GM12878 (cell line): ENCODE data around the gene ANKRD13A. TPM values are rescaled to one million over a fixed set of nuclear protein-coding genes. Genes with fewer than 3 reads are reported as not detected.

ENCODE experiments used
- ATAC-seq: fragments of 200-7000 bp; cut with Tn5 transposase; 3 replicates; pipeline ENCODE4 v1.9.1; 2020; ENCODE audit warnings: mild to moderate bottlenecking, moderate library complexity
- BruUV-seq: library from RNA; stranded (reverse); fragments of 400-500 nt; replicated peaks from 2 replicates; lab custom pipeline; 2021; lab: Mats Ljungman, UMichigan
- CTCF ChIA-PET: fragments of 300-600 bp; sonication (Branson Sonifier 250); formaldehyde crosslinking; extraction: SDS; loops from one replicate; lab custom pipeline; 2021; ENCODE audit warnings: inconsistent platforms; lab: Yijun Ruan, JAX
- POLR2A ChIA-PET: fragments of 350-600 bp; formaldehyde crosslinking; extraction: SDS; loops from one replicate; lab custom pipeline; 2021; ENCODE audit warnings: inconsistent platforms; lab: Charles Lee
- RAD21 ChIA-PET: fragments of 300-600 bp; sonication (Branson Sonifier 250); formaldehyde crosslinking; loops from one replicate; lab custom pipeline; 2023; ENCODE audit warnings: antibody characterized with exemption; ENCODE audit not compliant: unreplicated experiment; lab: Charles Lee
- SMC1A ChIA-PET: fragments of 300-600 bp; sonication (Branson Sonifier 250); formaldehyde crosslinking; loops from one replicate; lab custom pipeline; 2023; ENCODE audit not compliant: unreplicated experiment, uncharacterized antibody; lab: Charles Lee
- DNase-seq: peaks from one replicate; pipeline ENCODE4 v3.0.0-alpha.2; 2011; ENCODE audit warnings: low read depth, low spot score
- FAIRE-seq: peaks from 3 replicates; lab custom pipeline; 2011; peaks lifted over from hg19 to GRCh38; lab: Jason Lieb, UNC
- H2AFZ ChIP-seq: 2 replicates; pipeline ENCODE4 v1.6.0; 2011; ENCODE audit warnings: low read depth, low read length, control low read depth; ENCODE audit not compliant: control insufficient read depth
- H3K27ac ChIP-seq: 2 replicates; pipeline ENCODE4 v1.5.1; 2011; ENCODE audit warnings: control low read depth; ENCODE audit not compliant: control insufficient read depth, insufficient read depth
- H3K27me3 ChIP-seq, 2 experiments: replicated peaks in 1 of 2; 2 replicates each; pipeline versions ENCODE4 v1.6.0 to v1.6.1; 2011; ENCODE audit warnings: low read length in 1 of 2; ENCODE audit not compliant: control insufficient read depth in 2 of 2, insufficient read depth in 2 of 2
- H3K36me3 ChIP-seq, 2 experiments: 2 replicates each; pipeline ENCODE4 v1.5.1; 2011; ENCODE audit warnings: low read length in 1 of 2; ENCODE audit not compliant: control insufficient read depth in 2 of 2, insufficient read depth in 2 of 2
- H3K4me1 ChIP-seq: 2 replicates; pipeline ENCODE4 v1.6.1; 2011; ENCODE audit warnings: mild to moderate bottlenecking, low read length, moderate library complexity, mixed read lengths; ENCODE audit not compliant: control insufficient read depth, insufficient read depth
- H3K4me2 ChIP-seq: 2 replicates; pipeline ENCODE4 v1.6.0; 2011; ENCODE audit warnings: control low read depth; ENCODE audit not compliant: control insufficient read depth, insufficient read depth
- H3K4me3 ChIP-seq: fragments of 200-600 bp; sonication (generic); 2 replicates; pipeline ENCODE4 v1.5.1; 2016
- H3K79me2 ChIP-seq: 2 replicates; pipeline ENCODE4 v1.6.0; 2011; ENCODE audit warnings: low read length; ENCODE audit not compliant: control insufficient read depth, insufficient read depth
- H3K9ac ChIP-seq: 2 replicates; pipeline ENCODE4 v1.8.0; 2011; ENCODE audit warnings: low read length, control low read depth, mixed read lengths; ENCODE audit not compliant: control insufficient read depth, insufficient read depth
- H3K9me3 ChIP-seq: replicated peaks from 3 replicates; pipeline ENCODE4 v1.5.1; 2011; ENCODE audit warnings: mild to moderate bottlenecking, low read length; ENCODE audit not compliant: control insufficient read depth, insufficient read depth
- H4K20me1 ChIP-seq: 2 replicates; pipeline ENCODE4 v1.6.0; 2011; ENCODE audit not compliant: control insufficient read depth, insufficient read depth
- CBX5 ChIP-seq: sonication (generic); IDR thresholded peaks from 2 replicates; pipeline ENCODE4 v1.6.1; 2016; ENCODE audit warnings: low read depth, moderate library complexity, mild to moderate bottlenecking, inconsistent platforms
- WGBS: methylation state at CpG from one replicate; pipeline ENCODE4 v1.1.6; 2016; ENCODE audit warnings: low lambda C conversion rate; ENCODE audit not compliant: insufficient replicate concordance, insufficient coverage; ENCODE audit errors: missing lambda C conversion rate; 5-methylcytosine and 5-hydroxymethylcytosine counted together
- in situ Hi-C: fragments of 300-500 bp; cut with MboI; formaldehyde crosslinking; loops from 9 replicates; pipeline ENCODE4 v1.14.3; 2018; ENCODE audit warnings: mixed read lengths
- intact Hi-C: fragments of 100-400 bp; cut with micrococcal nuclease; formaldehyde crosslinking; loops from one replicate; pipeline ENCODE4 v1.14.2; 2022; ENCODE audit not compliant: unreplicated experiment
- polyA plus RNA-seq, 11 experiments: library from polyadenylated mRNA; depleted of rRNA in 4 of 11; unstranded in 6 of 11; stranded (reverse) in 5 of 11; fragments of >200 nt; fragmentation: Nextera tagmentation in 4 of 11; fragmentation: Illumina TruSeq in 1 of 11; extraction: Ambion mirVana in 4 of 11; extraction: Trizol in 1 of 11; gene quantifications; 1 replicate in 1 of 11; 2 replicates in 10 of 11; pipeline versions ENCODE4 v1.2.1 to v1.2.3, GENCODE V29; 2011 to 2016; ENCODE audit warnings: inconsistent platforms in 2 of 11, missing spikeins in 2 of 11, low read depth in 1 of 11
- total RNA-seq, 4 experiments: library from RNA; depleted of rRNA in 3 of 4; stranded (reverse); fragments of >200 nt in 3 of 4; fragmentation: Illumina TruSeq in 1 of 4; extraction: Trizol in 1 of 4; gene quantifications; 2 replicates each; pipeline versions ENCODE4 v1.2.1 to v1.2.3, GENCODE V29; 2013 to 2021
- TF ChIP-seq, protein P1 (sequence below): fragments of 450-650 bp; conservative IDR thresholded peaks from 2 replicates; pipeline ENCODE4 v1.6.1; 2017; ENCODE audit warnings: mild to moderate bottlenecking, moderate library complexity
- TF ChIP-seq, protein P2 (sequence below): fragments of 450-650 bp; IDR thresholded peaks from 2 replicates; pipeline ENCODE4 v1.6.1; 2016; ENCODE audit warnings: mild to moderate bottlenecking, moderate library complexity, borderline replicate concordance
- TF ChIP-seq, protein P3 (sequence below): fragments of 450-650 bp; IDR thresholded peaks from 2 replicates; pipeline ENCODE4 v1.6.1; 2016; ENCODE audit warnings: mild to moderate bottlenecking

Gene ANKRD13A
- total and polyA plus RNA-seq, 10 of the 15 experiments (the other 5 are each of a cell fraction or from before 2014, with no cell fraction given) = 10.2 to 93.4 (median 76.5) TPM

DNA sequence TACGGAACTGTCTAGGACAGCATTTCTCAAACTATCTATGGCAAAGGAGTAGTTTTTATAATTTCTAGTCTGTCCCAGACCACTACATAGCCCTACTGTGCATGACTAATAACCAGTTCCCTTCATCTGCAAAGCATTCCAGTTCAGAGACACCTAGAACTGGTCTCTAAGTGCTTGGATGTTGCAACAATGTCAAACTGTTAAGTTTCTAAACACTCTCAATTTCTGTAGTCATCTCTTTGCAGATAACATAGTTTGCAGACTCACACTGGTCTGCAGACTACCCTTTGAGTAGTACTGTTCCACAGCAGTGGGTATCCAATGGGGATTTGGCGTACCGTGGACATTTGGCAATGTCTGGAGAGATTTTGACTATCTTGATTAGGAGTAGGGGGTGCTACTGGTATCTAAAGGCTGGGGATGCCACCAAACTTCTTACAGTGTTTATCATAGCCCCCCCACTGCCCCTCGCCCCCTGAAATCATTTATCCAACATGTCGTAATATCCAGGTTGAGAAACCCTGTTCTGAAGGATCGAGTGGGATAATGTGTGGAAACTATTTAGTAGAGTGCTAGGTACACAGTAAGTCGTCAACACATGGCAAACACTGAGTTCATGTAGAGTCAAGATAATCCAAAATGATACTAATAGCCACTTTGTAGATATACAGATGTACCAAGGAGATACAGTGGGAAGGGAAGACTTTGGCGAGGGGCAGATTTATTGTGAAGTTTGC is 47.4 kb downstream of the ANKRD13A start (continued):
- TF ChIP-seq, protein P1, sequence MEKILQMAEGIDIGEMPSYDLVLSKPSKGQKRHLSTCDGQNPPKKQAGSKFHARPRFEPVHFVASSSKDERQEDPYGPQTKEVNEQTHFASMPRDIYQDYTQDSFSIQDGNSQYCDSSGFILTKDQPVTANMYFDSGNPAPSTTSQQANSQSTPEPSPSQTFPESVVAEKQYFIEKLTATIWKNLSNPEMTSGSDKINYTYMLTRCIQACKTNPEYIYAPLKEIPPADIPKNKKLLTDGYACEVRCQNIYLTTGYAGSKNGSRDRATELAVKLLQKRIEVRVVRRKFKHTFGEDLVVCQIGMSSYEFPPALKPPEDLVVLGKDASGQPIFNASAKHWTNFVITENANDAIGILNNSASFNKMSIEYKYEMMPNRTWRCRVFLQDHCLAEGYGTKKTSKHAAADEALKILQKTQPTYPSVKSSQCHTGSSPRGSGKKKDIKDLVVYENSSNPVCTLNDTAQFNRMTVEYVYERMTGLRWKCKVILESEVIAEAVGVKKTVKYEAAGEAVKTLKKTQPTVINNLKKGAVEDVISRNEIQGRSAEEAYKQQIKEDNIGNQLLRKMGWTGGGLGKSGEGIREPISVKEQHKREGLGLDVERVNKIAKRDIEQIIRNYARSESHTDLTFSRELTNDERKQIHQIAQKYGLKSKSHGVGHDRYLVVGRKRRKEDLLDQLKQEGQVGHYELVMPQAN = no peak

DNA sequence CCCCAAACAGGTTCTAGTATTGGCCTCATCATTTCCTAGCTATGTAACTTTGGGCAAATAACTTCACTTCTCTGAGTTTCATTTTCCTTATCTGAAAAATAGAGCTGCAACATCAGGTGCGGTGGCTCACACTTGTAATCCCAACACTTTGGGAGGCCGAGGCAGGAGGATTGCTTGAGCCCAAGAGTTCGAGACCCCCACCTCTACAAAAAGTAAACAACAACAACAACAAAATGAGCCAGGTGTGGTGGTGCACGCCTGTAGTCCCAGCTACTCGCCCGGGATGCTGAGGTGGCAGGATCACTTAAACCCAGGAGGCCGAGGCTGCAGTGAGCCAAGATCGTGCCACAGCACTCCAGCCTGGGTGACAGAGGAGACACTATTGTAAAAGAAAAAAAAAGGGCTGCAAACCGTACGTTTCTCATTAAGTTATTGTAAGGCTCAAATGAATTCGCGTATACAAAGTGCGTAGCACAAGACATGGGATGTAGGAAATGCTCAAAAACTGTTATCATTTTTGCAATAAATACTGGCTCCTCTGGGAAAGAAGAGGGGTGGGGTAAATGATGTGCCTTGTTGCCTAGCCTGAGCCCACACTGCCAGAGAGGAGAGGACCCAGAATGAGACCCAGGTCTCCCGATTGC is 48.2 kb downstream of the ANKRD13A start:
- ChIA-PET POLR2A (interaction anchor here (1.2 to 1.5 kb wide), 2 partner anchors 32 to 44 kb away, joined by 3 to 4 read pairs; no protein-coding TSS in a partner anchor), SMC1A (interaction anchor here (0.7 to 1.3 kb wide), 3 partner anchors 23 to 48 kb away, joined by 3 read pairs; partner anchors contain the start of gene ANKRD13A), CTCF (interaction anchor here (0.9 kb wide), 1 partner anchor 54 kb away, joined by 4 read pairs; no protein-coding TSS in a partner anchor), RAD21 (interaction anchor here (1.2 to 1.3 kb wide), 2 partner anchors 23 to 384 kb away, joined by 3 read pairs; no protein-coding TSS in a partner anchor)
- intact Hi-C loops = no loop called here
- Histone ChIP-seq H3K9ac (peak overlapping the region; percentile 66), H3K27ac (peak overlapping the region; percentile 77), H3K9me3 (no peaks in the 10 kb centered on the region), H4K20me1 (no peaks in the 10 kb centered on the region), H3K27me3 (no peaks in the 10 kb centered on the region), H3K4me1 (peaks cover 29% of the 10 kb centered on the region), H3K36me3 (peaks cover 0 to 5% of the 10 kb centered on the region in 2 experiments; a peak in 2 of 4 replicates), H3K4me2 (peak overlapping the region; percentile 64), H2AFZ (no peak overlapping the region), H3K4me3 (peak overlapping the region; percentile 87), H3K79me2 (peaks cover 26% of the 10 kb centered on the region)
- no TSS peak for BruUV-seq
- in situ Hi-C loops = no loop called here
- 70% methylated on average over 14 of the region's 14 CpGs for WGBS
- no peak for DNase-seq
- FAIRE-seq = no peak
- TF ChIP-seq, protein P2, sequence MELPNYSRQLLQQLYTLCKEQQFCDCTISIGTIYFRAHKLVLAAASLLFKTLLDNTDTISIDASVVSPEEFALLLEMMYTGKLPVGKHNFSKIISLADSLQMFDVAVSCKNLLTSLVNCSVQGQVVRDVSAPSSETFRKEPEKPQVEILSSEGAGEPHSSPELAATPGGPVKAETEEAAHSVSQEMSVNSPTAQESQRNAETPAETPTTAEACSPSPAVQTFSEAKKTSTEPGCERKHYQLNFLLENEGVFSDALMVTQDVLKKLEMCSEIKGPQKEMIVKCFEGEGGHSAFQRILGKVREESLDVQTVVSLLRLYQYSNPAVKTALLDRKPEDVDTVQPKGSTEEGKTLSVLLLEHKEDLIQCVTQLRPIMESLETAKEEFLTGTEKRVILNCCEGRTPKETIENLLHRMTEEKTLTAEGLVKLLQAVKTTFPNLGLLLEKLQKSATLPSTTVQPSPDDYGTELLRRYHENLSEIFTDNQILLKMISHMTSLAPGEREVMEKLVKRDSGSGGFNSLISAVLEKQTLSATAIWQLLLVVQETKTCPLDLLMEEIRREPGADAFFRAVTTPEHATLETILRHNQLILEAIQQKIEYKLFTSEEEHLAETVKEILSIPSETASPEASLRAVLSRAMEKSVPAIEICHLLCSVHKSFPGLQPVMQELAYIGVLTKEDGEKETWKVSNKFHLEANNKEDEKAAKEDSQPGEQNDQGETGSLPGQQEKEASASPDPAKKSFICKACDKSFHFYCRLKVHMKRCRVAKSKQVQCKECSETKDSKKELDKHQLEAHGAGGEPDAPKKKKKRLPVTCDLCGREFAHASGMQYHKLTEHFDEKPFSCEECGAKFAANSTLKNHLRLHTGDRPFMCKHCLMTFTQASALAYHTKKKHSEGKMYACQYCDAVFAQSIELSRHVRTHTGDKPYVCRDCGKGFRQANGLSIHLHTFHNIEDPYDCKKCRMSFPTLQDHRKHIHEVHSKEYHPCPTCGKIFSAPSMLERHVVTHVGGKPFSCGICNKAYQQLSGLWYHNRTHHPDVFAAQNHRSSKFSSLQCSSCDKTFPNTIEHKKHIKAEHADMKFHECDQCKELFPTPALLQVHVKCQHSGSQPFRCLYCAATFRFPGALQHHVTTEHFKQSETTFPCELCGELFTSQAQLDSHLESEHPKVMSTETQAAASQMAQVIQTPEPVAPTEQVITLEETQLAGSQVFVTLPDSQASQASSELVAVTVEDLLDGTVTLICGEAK = peak; percentile 28; the same call in 1 of the 2 replicates
- TF ChIP-seq CBX5 = no peak
- TF ChIP-seq, protein P3, sequence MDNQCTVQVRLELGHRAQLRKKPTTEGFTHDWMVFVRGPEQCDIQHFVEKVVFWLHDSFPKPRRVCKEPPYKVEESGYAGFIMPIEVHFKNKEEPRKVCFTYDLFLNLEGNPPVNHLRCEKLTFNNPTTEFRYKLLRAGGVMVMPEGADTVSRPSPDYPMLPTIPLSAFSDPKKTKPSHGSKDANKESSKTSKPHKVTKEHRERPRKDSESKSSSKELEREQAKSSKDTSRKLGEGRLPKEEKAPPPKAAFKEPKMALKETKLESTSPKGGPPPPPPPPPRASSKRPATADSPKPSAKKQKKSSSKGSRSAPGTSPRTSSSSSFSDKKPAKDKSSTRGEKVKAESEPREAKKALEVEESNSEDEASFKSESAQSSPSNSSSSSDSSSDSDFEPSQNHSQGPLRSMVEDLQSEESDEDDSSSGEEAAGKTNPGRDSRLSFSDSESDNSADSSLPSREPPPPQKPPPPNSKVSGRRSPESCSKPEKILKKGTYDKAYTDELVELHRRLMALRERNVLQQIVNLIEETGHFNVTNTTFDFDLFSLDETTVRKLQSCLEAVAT = peak; percentile 97
- ATAC-seq = no peak
